ENCODE measurements around the gene COX7B2.

Gene COX7B2

DNA sequence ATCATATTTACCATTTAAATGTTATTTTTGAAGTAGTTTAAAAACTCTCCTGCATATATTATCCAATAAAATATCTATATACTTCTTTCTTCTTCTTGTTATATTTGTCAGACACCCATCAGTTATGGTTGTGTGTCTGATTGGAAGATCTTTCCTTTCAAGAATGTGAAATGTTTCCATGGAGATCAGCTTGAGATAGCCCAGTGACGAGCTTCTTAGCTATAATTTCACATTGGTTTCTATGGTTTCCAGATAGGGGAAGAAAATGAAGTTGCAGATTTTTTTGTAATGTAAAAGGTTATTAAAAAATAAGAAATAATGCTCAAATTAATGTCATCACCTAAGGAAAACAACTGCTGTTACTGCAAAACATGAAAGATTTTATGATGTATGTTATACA is 189.0 kb downstream of the COX7B2 start:
- DNase-seq (ENCODE audit: low read depth in 2 of 3, low spot score in 2 of 3), result no peak

DNA sequence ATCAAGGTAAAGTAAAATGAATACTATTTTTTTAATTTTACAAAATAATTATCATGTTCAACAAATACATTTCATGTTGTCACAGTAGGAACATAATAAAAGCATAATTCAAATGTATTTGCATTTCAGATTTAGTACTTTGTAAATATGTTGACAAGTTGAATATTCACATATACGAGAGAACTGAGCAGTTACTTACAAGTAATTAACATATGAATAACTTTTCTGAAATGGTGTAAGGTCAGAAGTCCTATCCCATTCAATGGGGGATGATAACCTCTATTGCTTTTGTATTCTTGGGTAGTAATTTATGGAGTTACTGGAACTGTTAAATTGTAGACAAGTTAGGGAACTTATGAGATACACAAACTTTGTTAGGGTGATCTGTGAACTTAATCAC is 191.1 kb downstream of the COX7B2 start:
- no peak for DNase-seq (ENCODE audit: low read depth in 2 of 3, low spot score in 2 of 3)

DNA sequence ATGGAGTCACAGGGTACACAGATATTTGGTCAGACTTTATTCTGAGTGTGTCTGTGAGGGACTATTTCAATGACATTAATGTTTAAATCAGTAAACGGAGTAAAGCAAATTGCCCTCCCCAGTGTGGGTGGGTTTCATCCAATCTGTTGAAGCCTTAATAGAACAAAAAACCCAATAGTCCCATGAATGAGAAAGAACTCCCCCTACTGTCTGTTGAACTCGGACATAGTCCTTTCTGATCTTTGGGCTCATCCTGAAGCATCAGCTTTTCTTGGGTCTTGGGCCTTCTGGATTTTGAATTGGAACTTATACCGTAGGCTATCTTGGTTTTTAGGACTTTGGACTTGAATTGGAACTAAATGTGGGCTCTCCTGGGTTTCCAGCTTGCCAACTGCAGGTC is 193.6 kb downstream of the COX7B2 start:
- no peak for DNase-seq (ENCODE audit: low read depth in 2 of 3, low spot score in 2 of 3)

DNA sequence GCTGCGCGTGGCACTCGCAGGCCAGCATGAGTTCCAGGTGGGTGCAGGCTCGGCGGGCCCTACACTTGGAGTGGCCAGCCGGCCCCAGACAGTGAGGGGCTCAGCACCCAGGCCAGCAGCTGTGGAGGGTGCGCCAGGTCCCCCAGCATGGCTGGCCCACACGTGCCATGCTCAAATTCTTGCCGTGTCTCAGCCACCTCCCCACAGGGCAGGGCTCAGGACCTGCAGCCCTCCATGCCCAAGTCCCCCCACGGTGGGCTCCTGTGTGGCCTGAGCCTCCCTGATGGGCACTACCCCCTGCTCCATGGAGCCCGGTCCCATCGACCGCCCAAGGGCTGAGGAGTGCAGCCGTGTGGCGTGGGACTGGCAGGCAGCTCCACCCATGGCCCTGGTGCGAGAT is 210.2 kb downstream of the COX7B2 start:
- no peak for DNase-seq (ENCODE audit: low read depth in 2 of 3, low spot score in 2 of 3)

All from activated CD8-positive, alpha-beta memory T cell treated with anti-CD3 and anti-CD28 coated beads for 48 hours (primary cell).